Body of pancreas (tissue), 4 donors: ENCODE measurements around the gene RAB40C. TPM values are rescaled to one million over a fixed set of nuclear protein-coding genes. Genes with fewer than 3 reads are reported as not detected.

Experiments
- ATAC-seq: fragments of 150-250 bp; one replicate; pipeline ENCODE4 v1.9.1; 2016
- DNase-seq, 4 donors: peaks; one replicate each; pipeline ENCODE4 v3.0.0-alpha.2; 2019
- H3K27ac ChIP-seq, 4 donors: fragments of 200-600 bp; sonication (generic); 1 replicate in 3 of 4; 2 replicates in 1 of 4; pipeline versions ENCODE4 v1.5.1 to v1.6.1; 2016 to 2019; ENCODE audit warnings: mild to moderate bottlenecking in 1 of 4, mixed read lengths in 1 of 4, moderate library complexity in 1 of 4
- H3K27me3 ChIP-seq, 2 donors: fragments of 200-600 bp; sonication (generic); one replicate each; pipeline ENCODE4 v1.6.0; 2016; ENCODE audit warnings: mild to moderate bottlenecking in 1 of 2
- H3K36me3 ChIP-seq, 2 donors: fragments of 200-600 bp; sonication (generic); replicated peaks in 1 of 2; 2 replicates each; pipeline ENCODE4 v1.5.1; 2016; ENCODE audit warnings: low read depth in 2 of 2; ENCODE audit not compliant: insufficient read depth in 1 of 2
- H3K4me1 ChIP-seq: fragments of 200-600 bp; sonication (generic); one replicate; pipeline ENCODE4 v1.6.0; 2016
- H3K4me3 ChIP-seq, 2 donors: fragments of 200-600 bp; sonication (generic); 1 replicate in 1 of 2; 2 replicates in 1 of 2; pipeline ENCODE4 v1.5.1; 2016 to 2019
- H3K9me3 ChIP-seq, 3 donors: fragments of 200-600 bp; sonication (generic); 1 replicate in 2 of 3; 2 replicates in 1 of 3; pipeline ENCODE4 v1.5.1; 2016
- POLR2A ChIP-seq, 3 donors: fragments of 450-650 bp; IDR thresholded peaks; one replicate each; pipeline ENCODE4 v1.6.1; 2016; ENCODE audit warnings: antibody characterized with exemption in 3 of 3, mild to moderate bottlenecking in 2 of 3
- WGBS, 2 donors: methylation state at CpG; one replicate each; pipeline ENCODE4 v1.1.5; 2017; 5-methylcytosine and 5-hydroxymethylcytosine counted together
- intact Hi-C: fragments of 100-400 bp; cut with DNase I; formaldehyde crosslinking; loops from one replicate; pipeline ENCODE4 v1.15.1; 2023
- total RNA-seq, 2 donors: library from RNA; depleted of rRNA; stranded (reverse); fragments of >200 nt; gene quantifications; one replicate each; pipeline ENCODE4 v1.1.0, GENCODE V29; 2016
- TF ChIP-seq, protein P1 (sequence below), 7 experiments: fragments of 450-650 bp in 4 of 7; fragments of 200-600 bp in 3 of 7; sonication (generic) in 3 of 7; IDR thresholded peaks; one replicate each; pipeline ENCODE4 v1.5.1; 2016 to 2019; ENCODE audit warnings: antibody characterized with exemption in 7 of 7

RAB40C gene
- total RNA-seq, 2 donors from 2014 or later = 37.2 to 41.0 TPM

DNA sequence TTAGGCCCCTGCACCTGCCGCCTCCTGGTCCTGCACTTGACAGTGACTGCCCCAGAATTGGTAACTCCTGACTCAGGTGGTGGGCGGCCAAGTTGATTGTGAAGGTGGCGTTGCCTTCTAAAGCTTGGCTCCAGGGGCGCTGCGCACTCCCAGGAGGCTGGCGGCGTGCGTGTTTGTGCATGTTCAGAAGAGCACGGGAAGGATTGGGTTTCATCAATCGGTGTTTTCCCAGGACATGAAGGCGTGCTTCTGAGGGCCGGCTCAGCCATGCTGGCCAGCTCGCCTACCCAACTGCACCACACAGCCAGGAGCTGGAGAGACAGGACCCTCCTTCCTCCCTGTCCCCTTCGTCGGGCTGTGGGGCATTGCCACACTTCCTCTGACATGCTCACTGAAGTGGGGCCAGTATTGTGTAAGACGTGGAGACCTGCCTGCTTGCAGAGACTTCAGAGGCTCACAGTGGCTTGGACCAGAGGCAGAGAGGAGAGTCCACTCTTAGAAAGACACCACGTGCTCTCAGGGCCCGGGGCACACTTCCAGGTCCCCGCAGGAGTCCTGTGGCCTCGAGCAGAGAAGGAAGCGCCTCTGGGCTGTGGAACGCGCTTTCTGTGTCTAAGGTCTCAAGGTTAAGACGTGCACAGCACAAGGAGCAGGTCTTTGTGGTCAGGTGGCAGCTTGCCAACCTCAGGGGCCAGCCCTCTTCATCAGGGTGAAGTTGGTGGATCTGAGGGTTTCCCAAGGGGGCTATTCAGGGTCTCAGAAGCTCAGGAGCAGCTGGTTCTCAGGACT is 2.8 kb downstream of the RAB40C start:
- WGBS, 2 donors = 20 to 44% methylated on average over 4 to 24 of the region's 24 CpGs
- intact Hi-C loops = no loop called here
- DNase-seq (peak; percentile 72 to 87 (median 82)), ATAC-seq (no peak)
- no peak overlapping the region for H3K4me3 ChIP-seq
- TF ChIP-seq, protein P1, sequence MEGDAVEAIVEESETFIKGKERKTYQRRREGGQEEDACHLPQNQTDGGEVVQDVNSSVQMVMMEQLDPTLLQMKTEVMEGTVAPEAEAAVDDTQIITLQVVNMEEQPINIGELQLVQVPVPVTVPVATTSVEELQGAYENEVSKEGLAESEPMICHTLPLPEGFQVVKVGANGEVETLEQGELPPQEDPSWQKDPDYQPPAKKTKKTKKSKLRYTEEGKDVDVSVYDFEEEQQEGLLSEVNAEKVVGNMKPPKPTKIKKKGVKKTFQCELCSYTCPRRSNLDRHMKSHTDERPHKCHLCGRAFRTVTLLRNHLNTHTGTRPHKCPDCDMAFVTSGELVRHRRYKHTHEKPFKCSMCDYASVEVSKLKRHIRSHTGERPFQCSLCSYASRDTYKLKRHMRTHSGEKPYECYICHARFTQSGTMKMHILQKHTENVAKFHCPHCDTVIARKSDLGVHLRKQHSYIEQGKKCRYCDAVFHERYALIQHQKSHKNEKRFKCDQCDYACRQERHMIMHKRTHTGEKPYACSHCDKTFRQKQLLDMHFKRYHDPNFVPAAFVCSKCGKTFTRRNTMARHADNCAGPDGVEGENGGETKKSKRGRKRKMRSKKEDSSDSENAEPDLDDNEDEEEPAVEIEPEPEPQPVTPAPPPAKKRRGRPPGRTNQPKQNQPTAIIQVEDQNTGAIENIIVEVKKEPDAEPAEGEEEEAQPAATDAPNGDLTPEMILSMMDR (IDR thresholded peaks at IDR 0.05) = peak in 2 of 7 experiments; percentile 34 to 49
- TF ChIP-seq POLR2A (IDR thresholded peaks at IDR 0.05) = peak in 1 of 3 donors; percentile 49
- no peaks in the 10 kb centered on the region for H3K27me3 ChIP-seq
- peak overlapping the region; percentile 91 to 95 (median 94) for H3K27ac ChIP-seq
- peaks cover 75% of the 10 kb centered on the region for H3K4me1 ChIP-seq
- H3K9me3 ChIP-seq = no peaks in the 10 kb centered on the region
- H3K36me3 ChIP-seq = no peaks in the 10 kb centered on the region

DNA sequence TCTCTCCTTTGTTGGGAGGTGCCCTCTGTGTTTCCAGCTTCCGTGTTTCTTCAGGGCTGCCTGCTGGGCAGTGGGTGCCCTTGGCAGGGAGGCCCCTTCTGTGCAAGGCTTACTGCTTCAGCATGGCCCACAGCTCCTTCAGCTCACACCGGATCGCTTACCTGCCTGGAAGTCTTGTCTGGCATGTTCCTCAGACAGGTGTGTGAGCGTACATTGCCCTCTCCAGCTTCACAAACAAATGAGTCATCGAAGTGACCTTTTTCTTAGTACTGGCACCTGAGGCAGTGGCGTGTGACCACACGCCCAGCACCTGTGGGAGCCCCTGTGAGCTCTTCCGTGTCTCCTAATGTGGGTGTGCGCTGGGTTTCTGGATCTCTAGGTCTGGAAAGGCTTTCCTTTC is 3.5 kb downstream of the RAB40C start:
- Histone ChIP-seq H3K36me3 (no peaks in the 10 kb centered on the region), H3K4me3 (no peak overlapping the region), H3K4me1 (peaks cover 68% of the 10 kb centered on the region), H3K27ac (peak overlapping the region; percentile 91 to 95 (median 94)), H3K27me3 (no peaks in the 10 kb centered on the region), H3K9me3 (no peaks in the 10 kb centered on the region)
- peak; percentile 76 to 84 (median 84) for TF ChIP-seq POLR2A (IDR thresholded peaks at IDR 0.05)
- TF ChIP-seq, protein P1 (IDR thresholded peaks at IDR 0.05) = peak in 1 of 7 experiments; percentile 1
- peak; percentile 87 to 96 (median 94) for DNase-seq
- ATAC-seq = peak; percentile 45
- intact Hi-C loops = no loop called here
- WGBS, 2 donors = 23 to 34% methylated on average over 7 to 9 of the region's 9 CpGs

DNA sequence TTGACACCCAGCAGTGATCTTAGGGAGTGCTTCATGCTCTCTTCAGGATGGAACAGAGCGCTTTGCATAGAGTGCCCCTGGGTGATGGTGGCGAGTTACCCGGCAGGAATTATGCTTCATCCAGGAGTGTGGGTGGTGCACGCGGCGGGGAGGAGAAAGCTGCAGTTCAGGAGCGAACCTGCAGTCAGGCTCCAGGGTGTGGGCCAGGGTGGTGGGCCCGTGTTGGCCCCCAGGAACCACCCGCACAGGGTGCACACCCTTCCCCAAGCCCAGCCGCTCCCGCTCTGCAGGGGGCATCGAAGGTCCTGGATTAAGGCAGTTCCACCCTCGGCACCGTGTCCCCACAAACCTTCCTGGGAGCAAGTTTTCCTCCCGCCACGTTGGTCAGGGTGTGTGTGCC is 3.9 kb downstream of the RAB40C start:
- 40 to 53% methylated on average over 8 to 16 of the region's 16 CpGs for WGBS, 2 donors
- no peak for DNase-seq
- Histone ChIP-seq H3K4me1 (peaks cover 66% of the 10 kb centered on the region), H3K9me3 (no peaks in the 10 kb centered on the region), H3K27ac (peak overlapping the region; percentile 91 to 95 (median 94)), H3K27me3 (no peaks in the 10 kb centered on the region), H3K4me3 (no peak overlapping the region), H3K36me3 (no peaks in the 10 kb centered on the region)
- intact Hi-C loops = no loop called here
- no peak for ATAC-seq
- no peak for TF ChIP-seq POLR2A (IDR thresholded peaks at IDR 0.05)
- TF ChIP-seq, protein P1 (IDR thresholded peaks at IDR 0.05) = peak in 1 of 7 experiments; percentile 13

DNA sequence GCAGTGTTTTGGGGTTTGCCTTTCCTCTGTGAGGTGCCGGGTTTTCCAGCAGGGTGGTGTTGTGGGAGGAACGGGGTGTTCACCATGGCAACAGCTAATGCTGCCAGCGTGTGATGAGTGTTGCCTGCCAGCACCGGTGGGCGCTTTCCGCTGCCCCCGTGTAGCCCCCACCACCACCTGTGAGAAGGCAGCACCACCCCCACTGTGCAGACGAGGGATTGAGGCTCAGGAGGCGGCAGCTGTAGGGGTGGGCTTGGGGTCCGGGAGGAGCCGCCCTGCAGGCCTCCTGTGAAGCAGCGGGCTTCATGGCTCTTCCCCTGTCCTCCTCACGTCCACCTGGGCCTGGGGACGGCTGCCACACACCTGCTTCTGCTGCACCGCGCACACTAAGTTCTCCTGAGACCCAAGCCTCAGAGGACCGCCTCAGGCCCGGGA is 5.2 kb downstream of the RAB40C start:
- 74 to 77% methylated on average over 7 to 18 of the region's 18 CpGs for WGBS, 2 donors
- ATAC-seq (no peak), DNase-seq (no peak)
- Histone ChIP-seq H3K27me3 (no peaks in the 10 kb centered on the region), H3K4me3 (no peak overlapping the region), H3K4me1 (peaks cover 66% of the 10 kb centered on the region), H3K36me3 (peaks cover 0 to 4% of the 10 kb centered on the region in 2 donors), H3K9me3 (no peaks in the 10 kb centered on the region), H3K27ac (peak overlapping the region; percentile 67 to 95 (median 92))
- intact Hi-C loops = no loop called here
- TF ChIP-seq POLR2A (IDR thresholded peaks at IDR 0.05) = no peak
- TF ChIP-seq, protein P1 (IDR thresholded peaks at IDR 0.05) = no peak
